Testis (tissue), 3 donors: Measurements from ENCODE around the gene AGAP1. TPM values are rescaled to one million over a fixed set of nuclear protein-coding genes. Genes with fewer than 3 reads are reported as not detected.

ENCODE experiments used
- DNase-seq: peaks from one replicate; pipeline ENCODE4 v3.0.0-alpha.2; 2019
- H3K27ac ChIP-seq, 2 donors: fragments of 200-600 bp; sonication (generic); one replicate each; pipeline ENCODE4 v1.5.1; 2019
- H3K27me3 ChIP-seq: fragments of 200-600 bp; sonication (generic); one replicate; pipeline ENCODE4 v1.5.1; 2019
- H3K36me3 ChIP-seq: fragments of 200-600 bp; sonication (generic); one replicate; pipeline ENCODE4 v1.5.1; 2017; ENCODE audit warnings: low read depth; ENCODE audit errors: missing control alignments
- H3K4me1 ChIP-seq: fragments of 200-600 bp; sonication (generic); one replicate; pipeline ENCODE4 v1.5.1; 2019
- H3K4me3 ChIP-seq, 2 donors: fragments of 200-600 bp; sonication (generic); one replicate each; pipeline ENCODE4 v1.5.1; 2017 to 2019
- H3K9me3 ChIP-seq: fragments of 200-600 bp; sonication (generic); one replicate; pipeline ENCODE4 v1.5.1; 2017
- CTCF ChIP-seq, 3 experiments: fragments of 450-650 bp in 2 of 3; fragments of 200-600 bp in 1 of 3; sonication (generic) in 1 of 3; IDR thresholded peaks; one replicate each; pipeline ENCODE4 v1.5.1; 2016 to 2019; ENCODE audit warnings: antibody characterized with exemption in 3 of 3, mild to moderate bottlenecking in 2 of 3, moderate library complexity in 1 of 3
- POLR2A ChIP-seq: fragments of 450-650 bp; IDR thresholded peaks from one replicate; pipeline ENCODE4 v1.6.1; 2017; ENCODE audit warnings: antibody characterized with exemption, mild to moderate bottlenecking, moderate library complexity
- WGBS, 2 donors: methylation state at CpG; one replicate each; pipeline ENCODE4 v1.1.5; 2018; 5-methylcytosine and 5-hydroxymethylcytosine counted together
- intact Hi-C: fragments of 100-400 bp; cut with DNase I; formaldehyde crosslinking; loops from one replicate; pipeline ENCODE4 v1.15.1; 2023; ENCODE audit warnings: low total_unique reads
- polyA plus RNA-seq: library from polyadenylated mRNA; stranded (reverse); fragments of 350-450 nt; fragmentation: Illumina TruSeq; extraction: RNeasy Lipid Tissue Mini Kit (QIAGEN cat#74804); gene quantifications from one replicate; pipeline ENCODE4 v1.2.3, GENCODE V29; 2014; ENCODE audit warnings: low read depth, low replicate concordance; ENCODE audit not compliant: insufficient read depth
- total RNA-seq, 2 donors: library from RNA; depleted of rRNA; stranded (reverse); fragments of >200 nt; gene quantifications; one replicate each; pipeline ENCODE4 v1.2.3, GENCODE V29; 2016

Gene AGAP1
- total and polyA plus RNA-seq, 3 donors from 2014 or later: 21.4 to 45.5 (median 40.7) TPM

GRCh38 chr2:235552671-235553070 lies 58.8 kb downstream of the AGAP1 start:
- no peaks in the 10 kb centered on the region for H3K36me3 ChIP-seq
- H3K27me3 ChIP-seq: no peaks in the 10 kb centered on the region
- H3K27ac ChIP-seq: no peak overlapping the region
- H3K4me3 ChIP-seq: no peak overlapping the region
- DNase-seq: no peak
- TF ChIP-seq POLR2A: no peak
- no peak for TF ChIP-seq CTCF (IDR thresholded peaks at IDR 0.05)
- H3K4me1 ChIP-seq: peaks cover 6% of the 10 kb centered on the region
- no peaks in the 10 kb centered on the region for H3K9me3 ChIP-seq
- WGBS, 2 donors: 63 to 90% methylated on average over 1 to 3 of the region's 3 CpGs
- intact Hi-C loops: no loop called here

- Histone ChIP-seq H3K9me3 (no peaks in the 10 kb centered on the region), H3K27ac (no peak overlapping the region), H3K4me3 (no peak overlapping the region), H3K36me3 (no peaks in the 10 kb centered on the region), H3K27me3 (no peaks in the 10 kb centered on the region), H3K4me1 (peaks cover 6% of the 10 kb centered on the region)
- DNase-seq: no peak
- WGBS, 2 donors: 75 to 83% methylated on average over 6 of the region's 6 CpGs
- intact Hi-C loops: no loop called here
- TF ChIP-seq POLR2A: no peak
- no peak for TF ChIP-seq CTCF (IDR thresholded peaks at IDR 0.05)
These were observed 59.4 kb downstream of the AGAP1 start for GRCh38 chr2:235553291-235553690.

- intact Hi-C loops: no loop called here
- no peaks in the 10 kb centered on the region for H3K27me3 ChIP-seq
- no peak for TF ChIP-seq CTCF (IDR thresholded peaks at IDR 0.05)
- no peak for TF ChIP-seq POLR2A
- no peak overlapping the region for H3K4me3 ChIP-seq
- no peak overlapping the region for H3K27ac ChIP-seq
- DNase-seq: no peak
- H3K36me3 ChIP-seq: no peaks in the 10 kb centered on the region
- WGBS, 2 donors: 83 to 94% methylated on average over 13 of the region's 13 CpGs
- no peaks in the 10 kb centered on the region for H3K9me3 ChIP-seq
- peaks cover 6% of the 10 kb centered on the region for H3K4me1 ChIP-seq
These were observed 59.9 kb downstream of the AGAP1 start for GRCh38 chr2:235553696-235554100.

- WGBS, 2 donors: 94 to 98% methylated on average over 6 of the region's 6 CpGs
- H3K4me3 ChIP-seq: no peak overlapping the region
- H3K4me1 ChIP-seq: peaks cover 6% of the 10 kb centered on the region
- no peaks in the 10 kb centered on the region for H3K9me3 ChIP-seq
- no peak for TF ChIP-seq POLR2A
- TF ChIP-seq CTCF (IDR thresholded peaks at IDR 0.05): no peak
- no peaks in the 10 kb centered on the region for H3K36me3 ChIP-seq
- no peaks in the 10 kb centered on the region for H3K27me3 ChIP-seq
- no peak overlapping the region for H3K27ac ChIP-seq
- no peak for DNase-seq
- intact Hi-C loops: no loop called here
These were observed 60.5 kb downstream of the AGAP1 start for GRCh38 chr2:235554385-235554784.

- Histone ChIP-seq H3K27ac (no peak overlapping the region), H3K4me1 (peaks cover 6% of the 10 kb centered on the region), H3K9me3 (no peaks in the 10 kb centered on the region), H3K4me3 (no peak overlapping the region), H3K36me3 (no peaks in the 10 kb centered on the region), H3K27me3 (no peaks in the 10 kb centered on the region)
- TF ChIP-seq CTCF (IDR thresholded peaks at IDR 0.05) (no peak), POLR2A (no peak)
- 91 to 95% methylated on average over 8 to 9 of the region's 9 CpGs for WGBS, 2 donors
- DNase-seq: no peak
- intact Hi-C loops: no loop called here
These were observed 61.1 kb downstream of the AGAP1 start for GRCh38 chr2:235554936-235555335.
